ENCODE data around the gene SLITRK4. TPM values are rescaled to one million over a fixed set of nuclear protein-coding genes. Genes with fewer than 3 reads are reported as not detected.

SLITRK4 gene
- total and polyA plus RNA-seq, 4 donors: 0.03 to 0.28 (median 0.08) TPM; not detected in 1

DNA sequence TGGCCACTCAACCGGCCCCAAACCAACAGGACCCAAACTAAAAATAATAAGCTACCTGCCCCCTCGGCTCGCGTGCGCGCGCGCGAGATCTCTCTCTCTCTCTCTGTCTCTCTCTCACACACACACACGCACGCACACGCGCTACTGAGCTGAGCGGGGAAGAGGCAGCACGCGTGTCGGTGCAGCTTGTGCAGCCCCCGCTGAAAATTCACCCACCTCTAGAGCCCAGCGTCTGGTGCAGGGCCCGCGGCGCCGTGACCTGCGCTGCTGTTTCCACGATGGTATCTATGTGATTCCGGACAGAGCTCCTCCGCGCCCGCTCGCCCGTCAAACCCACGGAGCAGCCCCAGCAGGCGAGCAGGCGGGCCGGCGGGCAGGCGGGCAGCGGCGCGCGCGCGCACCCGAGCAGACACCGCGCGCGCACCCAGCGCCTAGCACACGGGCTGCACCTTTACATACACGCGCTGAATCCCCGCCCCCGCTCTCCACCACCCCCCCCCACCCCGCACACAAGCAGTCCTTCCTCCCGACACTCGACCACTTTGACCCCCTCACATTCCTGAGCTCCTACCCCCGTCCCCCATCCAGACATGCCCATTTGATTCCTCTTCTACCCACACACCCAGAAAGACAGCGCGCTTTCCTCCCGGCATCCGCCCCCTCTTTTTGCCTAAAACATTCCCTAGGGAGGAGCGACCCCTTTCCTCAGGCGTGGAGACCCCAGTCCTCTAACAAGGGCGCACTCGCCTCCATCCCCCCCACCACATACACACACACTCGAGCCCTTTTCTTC lies 1.0 kb downstream of the SLITRK4 start:
- TF ChIP-seq FOXA2 (IDR thresholded peaks at IDR 0.05) (no peak), FOXA1 (IDR thresholded peaks at IDR 0.05) (no peak), YY1 (IDR thresholded peaks at IDR 0.05) (no peak), JUND (IDR thresholded peaks at IDR 0.05) (no peak), GABPA (IDR thresholded peaks at IDR 0.05 in 1 of 2, conservative IDR thresholded peaks at IDR 0.05 in 1 of 2) (no peak), NR2F2 (IDR thresholded peaks at IDR 0.05) (no peak), RAD21 (IDR thresholded peaks at IDR 0.05) (no peak)
- TF ChIP-seq, protein P1, sequence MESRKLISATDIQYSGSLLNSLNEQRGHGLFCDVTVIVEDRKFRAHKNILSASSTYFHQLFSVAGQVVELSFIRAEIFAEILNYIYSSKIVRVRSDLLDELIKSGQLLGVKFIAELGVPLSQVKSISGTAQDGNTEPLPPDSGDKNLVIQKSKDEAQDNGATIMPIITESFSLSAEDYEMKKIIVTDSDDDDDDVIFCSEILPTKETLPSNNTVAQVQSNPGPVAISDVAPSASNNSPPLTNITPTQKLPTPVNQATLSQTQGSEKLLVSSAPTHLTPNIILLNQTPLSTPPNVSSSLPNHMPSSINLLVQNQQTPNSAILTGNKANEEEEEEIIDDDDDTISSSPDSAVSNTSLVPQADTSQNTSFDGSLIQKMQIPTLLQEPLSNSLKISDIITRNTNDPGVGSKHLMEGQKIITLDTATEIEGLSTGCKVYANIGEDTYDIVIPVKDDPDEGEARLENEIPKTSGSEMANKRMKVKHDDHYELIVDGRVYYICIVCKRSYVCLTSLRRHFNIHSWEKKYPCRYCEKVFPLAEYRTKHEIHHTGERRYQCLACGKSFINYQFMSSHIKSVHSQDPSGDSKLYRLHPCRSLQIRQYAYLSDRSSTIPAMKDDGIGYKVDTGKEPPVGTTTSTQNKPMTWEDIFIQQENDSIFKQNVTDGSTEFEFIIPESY (IDR thresholded peaks at IDR 0.05): no peak
- H3K9ac ChIP-seq (ENCODE audit: low read depth in 1 of 2, low read length in 2 of 2): no peak overlapping the region
- no peaks in the 10 kb centered on the region for H3K9me3 ChIP-seq (ENCODE audit: control insufficient read depth in 4 of 4, low read length in 3 of 4)
- peak overlapping the region in 2 of 3 donors; percentile 7 to 30 for H3K4me3 ChIP-seq (ENCODE audit: low read depth in 1 of 3, low read length in 3 of 3)
- H3K27me3 ChIP-seq (ENCODE audit: control insufficient read depth in 4 of 4, insufficient read depth in 4 of 4, low read length in 3 of 4): peaks cover 0 to 4% (median 2%) of the 10 kb centered on the region in 4 donors
- no peak overlapping the region for H3K27ac ChIP-seq (ENCODE audit: low read depth in 1 of 2, low read length in 2 of 2)
- DNase-seq (ENCODE audit: low spot score): no peak
- WGBS: 3% methylated on average over 66 of the region's 67 CpGs
- no peaks in the 10 kb centered on the region for H3K36me3 ChIP-seq (ENCODE audit: control insufficient read depth in 4 of 4, insufficient read depth in 3 of 4, low read depth in 1 of 4, low read length in 3 of 4)
- peaks cover 7 to 15% (median 9%) of the 10 kb centered on the region in 4 donors for H3K4me1 ChIP-seq (ENCODE audit: control insufficient read depth in 4 of 4, insufficient read depth in 4 of 4, low read length in 3 of 4)

DNA sequence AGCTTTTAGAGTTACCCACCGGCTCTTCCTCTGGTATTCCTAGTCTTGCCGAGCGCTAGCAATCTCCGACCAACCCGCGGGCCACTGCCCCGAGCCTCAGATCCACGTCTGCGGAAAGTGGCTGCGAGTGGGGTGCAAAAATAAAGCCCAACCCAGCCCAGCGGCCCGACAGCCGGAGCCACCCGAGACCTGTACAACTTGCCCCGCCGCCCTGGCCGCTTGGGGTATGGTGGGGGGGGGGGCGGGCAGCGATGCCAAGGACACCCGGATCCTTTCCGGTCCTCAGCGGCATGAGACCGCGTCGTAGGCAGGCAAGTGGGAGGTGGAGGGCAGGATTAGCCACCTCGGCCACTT lies 1.6 kb downstream of the SLITRK4 start:
- WGBS: 4% methylated on average over 26 of the region's 26 CpGs
- peak overlapping the region in 1 of 3 donors; percentile 30 for H3K4me3 ChIP-seq (ENCODE audit: low read depth in 1 of 3, low read length in 3 of 3)
- no peak for DNase-seq (ENCODE audit: low spot score)
- H3K9me3 ChIP-seq (ENCODE audit: control insufficient read depth in 4 of 4, low read length in 3 of 4): no peaks in the 10 kb centered on the region
- H3K27ac ChIP-seq (ENCODE audit: low read depth in 1 of 2, low read length in 2 of 2): no peak overlapping the region
- peaks cover 0 to 4% (median 2%) of the 10 kb centered on the region in 4 donors for H3K27me3 ChIP-seq (ENCODE audit: control insufficient read depth in 4 of 4, insufficient read depth in 4 of 4, low read length in 3 of 4)
- no peaks in the 10 kb centered on the region for H3K36me3 ChIP-seq (ENCODE audit: control insufficient read depth in 4 of 4, insufficient read depth in 3 of 4, low read depth in 1 of 4, low read length in 3 of 4)
- TF ChIP-seq JUND (IDR thresholded peaks at IDR 0.05) (no peak), FOXA2 (IDR thresholded peaks at IDR 0.05) (no peak), RAD21 (IDR thresholded peaks at IDR 0.05) (no peak), YY1 (IDR thresholded peaks at IDR 0.05) (no peak), SP1 (IDR thresholded peaks at IDR 0.05) (no peak), HNF4G (IDR thresholded peaks at IDR 0.05) (no peak), TAF1 (conservative IDR thresholded peaks at IDR 0.05) (no peak), FOXA1 (IDR thresholded peaks at IDR 0.05) (no peak), GABPA (IDR thresholded peaks at IDR 0.05 in 1 of 2, conservative IDR thresholded peaks at IDR 0.05 in 1 of 2) (no peak), NR2F2 (IDR thresholded peaks at IDR 0.05) (no peak), EGR1 (IDR thresholded peaks at IDR 0.05; ENCODE audit: low read depth in 2 of 2) (no peak), RXRA (IDR thresholded peaks at IDR 0.05) (no peak)
- TF ChIP-seq, protein P2, sequence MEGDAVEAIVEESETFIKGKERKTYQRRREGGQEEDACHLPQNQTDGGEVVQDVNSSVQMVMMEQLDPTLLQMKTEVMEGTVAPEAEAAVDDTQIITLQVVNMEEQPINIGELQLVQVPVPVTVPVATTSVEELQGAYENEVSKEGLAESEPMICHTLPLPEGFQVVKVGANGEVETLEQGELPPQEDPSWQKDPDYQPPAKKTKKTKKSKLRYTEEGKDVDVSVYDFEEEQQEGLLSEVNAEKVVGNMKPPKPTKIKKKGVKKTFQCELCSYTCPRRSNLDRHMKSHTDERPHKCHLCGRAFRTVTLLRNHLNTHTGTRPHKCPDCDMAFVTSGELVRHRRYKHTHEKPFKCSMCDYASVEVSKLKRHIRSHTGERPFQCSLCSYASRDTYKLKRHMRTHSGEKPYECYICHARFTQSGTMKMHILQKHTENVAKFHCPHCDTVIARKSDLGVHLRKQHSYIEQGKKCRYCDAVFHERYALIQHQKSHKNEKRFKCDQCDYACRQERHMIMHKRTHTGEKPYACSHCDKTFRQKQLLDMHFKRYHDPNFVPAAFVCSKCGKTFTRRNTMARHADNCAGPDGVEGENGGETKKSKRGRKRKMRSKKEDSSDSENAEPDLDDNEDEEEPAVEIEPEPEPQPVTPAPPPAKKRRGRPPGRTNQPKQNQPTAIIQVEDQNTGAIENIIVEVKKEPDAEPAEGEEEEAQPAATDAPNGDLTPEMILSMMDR (IDR thresholded peaks at IDR 0.05; ENCODE audit: low read depth, low read length, missing input control): no peak
- TF ChIP-seq, protein P3, sequence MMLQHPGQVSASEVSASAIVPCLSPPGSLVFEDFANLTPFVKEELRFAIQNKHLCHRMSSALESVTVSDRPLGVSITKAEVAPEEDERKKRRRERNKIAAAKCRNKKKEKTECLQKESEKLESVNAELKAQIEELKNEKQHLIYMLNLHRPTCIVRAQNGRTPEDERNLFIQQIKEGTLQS (IDR thresholded peaks at IDR 0.05): no peak
- TF ChIP-seq, protein P4, sequence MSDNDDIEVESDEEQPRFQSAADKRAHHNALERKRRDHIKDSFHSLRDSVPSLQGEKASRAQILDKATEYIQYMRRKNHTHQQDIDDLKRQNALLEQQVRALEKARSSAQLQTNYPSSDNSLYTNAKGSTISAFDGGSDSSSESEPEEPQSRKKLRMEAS (IDR thresholded peaks at IDR 0.05): no peak
- TF ChIP-seq, protein P5, sequence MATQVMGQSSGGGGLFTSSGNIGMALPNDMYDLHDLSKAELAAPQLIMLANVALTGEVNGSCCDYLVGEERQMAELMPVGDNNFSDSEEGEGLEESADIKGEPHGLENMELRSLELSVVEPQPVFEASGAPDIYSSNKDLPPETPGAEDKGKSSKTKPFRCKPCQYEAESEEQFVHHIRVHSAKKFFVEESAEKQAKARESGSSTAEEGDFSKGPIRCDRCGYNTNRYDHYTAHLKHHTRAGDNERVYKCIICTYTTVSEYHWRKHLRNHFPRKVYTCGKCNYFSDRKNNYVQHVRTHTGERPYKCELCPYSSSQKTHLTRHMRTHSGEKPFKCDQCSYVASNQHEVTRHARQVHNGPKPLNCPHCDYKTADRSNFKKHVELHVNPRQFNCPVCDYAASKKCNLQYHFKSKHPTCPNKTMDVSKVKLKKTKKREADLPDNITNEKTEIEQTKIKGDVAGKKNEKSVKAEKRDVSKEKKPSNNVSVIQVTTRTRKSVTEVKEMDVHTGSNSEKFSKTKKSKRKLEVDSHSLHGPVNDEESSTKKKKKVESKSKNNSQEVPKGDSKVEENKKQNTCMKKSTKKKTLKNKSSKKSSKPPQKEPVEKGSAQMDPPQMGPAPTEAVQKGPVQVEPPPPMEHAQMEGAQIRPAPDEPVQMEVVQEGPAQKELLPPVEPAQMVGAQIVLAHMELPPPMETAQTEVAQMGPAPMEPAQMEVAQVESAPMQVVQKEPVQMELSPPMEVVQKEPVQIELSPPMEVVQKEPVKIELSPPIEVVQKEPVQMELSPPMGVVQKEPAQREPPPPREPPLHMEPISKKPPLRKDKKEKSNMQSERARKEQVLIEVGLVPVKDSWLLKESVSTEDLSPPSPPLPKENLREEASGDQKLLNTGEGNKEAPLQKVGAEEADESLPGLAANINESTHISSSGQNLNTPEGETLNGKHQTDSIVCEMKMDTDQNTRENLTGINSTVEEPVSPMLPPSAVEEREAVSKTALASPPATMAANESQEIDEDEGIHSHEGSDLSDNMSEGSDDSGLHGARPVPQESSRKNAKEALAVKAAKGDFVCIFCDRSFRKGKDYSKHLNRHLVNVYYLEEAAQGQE (IDR thresholded peaks at IDR 0.05): no peak
- peaks cover 7 to 15% (median 9%) of the 10 kb centered on the region in 4 donors for H3K4me1 ChIP-seq (ENCODE audit: control insufficient read depth in 4 of 4, insufficient read depth in 4 of 4, low read length in 3 of 4)
- H3K9ac ChIP-seq (ENCODE audit: low read depth in 1 of 2, low read length in 2 of 2): no peak overlapping the region

All from liver (tissue), 9 donors.